ENCODE measurements around the gene BTNL3. TPM values are rescaled to one million over a fixed set of nuclear protein-coding genes. Genes with fewer than 3 reads are reported as not detected.
A peak's percentile ranks its signal among the peaks of the same experiment; 100 is the strongest.
"Not testable (repeated sequence)": the region's sequence is repeated elsewhere in the genome, so short reads cannot be mapped to it uniquely, and the experiment has no call there.

BTNL3 gene
- total RNA-seq, 1 donor from 2014 or later = not detected

GRCh38 chr5:181045316-181045715 lies 56.7 kb downstream of the BTNL3 start:
- no peak overlapping the region for H3K4me3 Mint-ChIP-seq
- H3K36me3 Mint-ChIP-seq (ENCODE audit: low read depth) = no peaks in the 10 kb centered on the region
- peaks cover 22% of the 10 kb centered on the region for H3K27me3 Mint-ChIP-seq
- intact Hi-C loops (cut with micrococcal nuclease) = no loop called here
- H3K9me3 Mint-ChIP-seq = no peaks in the 10 kb centered on the region
- no peak for DNase-seq
- no peaks in the 10 kb centered on the region for H3K4me1 Mint-ChIP-seq
- H3K27ac Mint-ChIP-seq = no peak overlapping the region

GRCh38 chr5:181045857-181046256 lies 57.2 kb downstream of the BTNL3 start:
- intact Hi-C loops (cut with micrococcal nuclease); H3K36me3 Mint-ChIP-seq (ENCODE audit: low read depth); DNase-seq; H3K4me3 Mint-ChIP-seq; H3K27ac Mint-ChIP-seq; H3K4me1 Mint-ChIP-seq; H3K9me3 Mint-ChIP-seq: not testable (repeated sequence)
- H3K27me3 Mint-ChIP-seq = peaks cover 26% of the 10 kb centered on the region

- Mint-ChIP-seq H3K4me3 (no peak overlapping the region), H3K4me1 (peaks cover 3% of the 10 kb centered on the region), H3K27me3 (peaks cover 27% of the 10 kb centered on the region), H3K27ac (no peak overlapping the region), H3K36me3 (ENCODE audit: low read depth) (peaks cover 2% of the 10 kb centered on the region), H3K9me3 (peaks cover 4% of the 10 kb centered on the region)
- DNase-seq = no peak
- intact Hi-C loops (cut with micrococcal nuclease) = no loop called here
These were observed 58.6 kb downstream of the BTNL3 start for GRCh38 chr5:181047288-181047687.

- intact Hi-C loops (cut with micrococcal nuclease) = no loop called here
These were observed 59.3 kb downstream of the BTNL3 start for GRCh38 chr5:181047921-181048320.

GRCh38 chr5:181050016-181050415 lies 61.4 kb downstream of the BTNL3 start:
- peaks cover 43% of the 10 kb centered on the region for H3K27me3 Mint-ChIP-seq
- H3K27ac Mint-ChIP-seq = no peak overlapping the region
- peaks cover 5% of the 10 kb centered on the region for H3K9me3 Mint-ChIP-seq
- peaks cover 2% of the 10 kb centered on the region for H3K36me3 Mint-ChIP-seq (ENCODE audit: low read depth)
- no peak for DNase-seq
- intact Hi-C loops (cut with micrococcal nuclease) = loop anchor here (5.0 kb wide), 2 partner anchors 117 to 268 kb away; no protein-coding TSS in a partner anchor
- peaks cover 11% of the 10 kb centered on the region for H3K4me1 Mint-ChIP-seq
- H3K4me3 Mint-ChIP-seq = no peak overlapping the region

More at GRCh38 chr5:181047921-181048320, 59.3 kb downstream of the BTNL3 start:
- Mint-ChIP-seq H3K27me3 (peaks cover 30% of the 10 kb centered on the region), H3K27ac (no peak overlapping the region), H3K4me1 (peaks cover 4% of the 10 kb centered on the region), H3K9me3 (peaks cover 5% of the 10 kb centered on the region), H3K4me3 (no peak overlapping the region), H3K36me3 (ENCODE audit: low read depth) (peaks cover 2% of the 10 kb centered on the region)
- no peak for DNase-seq

GRCh38 chr5:181051841-181052671 lies 63.4 kb downstream of the BTNL3 start:
- Mint-ChIP-seq H3K4me3 (peak overlapping the region; percentile 67), H3K4me1 (peaks cover 11% of the 10 kb centered on the region), H3K36me3 (ENCODE audit: low read depth) (peaks cover 2% of the 10 kb centered on the region), H3K27me3 (peaks cover 60% of the 10 kb centered on the region), H3K9me3 (peaks cover 5% of the 10 kb centered on the region), H3K27ac (peak overlapping the region; percentile 22)
- intact Hi-C loops (cut with micrococcal nuclease) = loop anchor here (5.0 kb wide), 2 partner anchors 115 to 270 kb away; no protein-coding TSS in a partner anchor
- no peak for DNase-seq

- Mint-ChIP-seq H3K9me3 (peaks cover 5% of the 10 kb centered on the region), H3K27me3 (peaks cover 66% of the 10 kb centered on the region), H3K4me1 (peaks cover 11% of the 10 kb centered on the region), H3K4me3 (peak overlapping the region; percentile 75), H3K36me3 (ENCODE audit: low read depth) (peaks cover 2% of the 10 kb centered on the region), H3K27ac (no peak overlapping the region)
- DNase-seq = peak; percentile 66
- intact Hi-C loops (cut with micrococcal nuclease) = loop anchor here (5.0 kb wide), 2 partner anchors 114 to 271 kb away; no protein-coding TSS in a partner anchor
These were observed 64.2 kb downstream of the BTNL3 start for GRCh38 chr5:181052672-181053487.

- intact Hi-C loops (cut with micrococcal nuclease) = loop anchor here (5.0 kb wide), 2 partner anchors 114 to 271 kb away; no protein-coding TSS in a partner anchor
These were observed 65.0 kb downstream of the BTNL3 start for GRCh38 chr5:181053488-181054121.

GRCh38 chr5:181054138-181054537 lies 65.5 kb downstream of the BTNL3 start:
- peaks cover 5% of the 10 kb centered on the region for H3K9me3 Mint-ChIP-seq
- DNase-seq = no peak
- H3K4me1 Mint-ChIP-seq = peaks cover 11% of the 10 kb centered on the region
- intact Hi-C loops (cut with micrococcal nuclease) = loop anchor here (5.0 kb wide), 2 partner anchors 113 to 272 kb away; no protein-coding TSS in a partner anchor
- H3K27ac Mint-ChIP-seq = no peak overlapping the region
- peaks cover 2% of the 10 kb centered on the region for H3K36me3 Mint-ChIP-seq (ENCODE audit: low read depth)
- peak overlapping the region; percentile 44 for H3K4me3 Mint-ChIP-seq
- peaks cover 77% of the 10 kb centered on the region for H3K27me3 Mint-ChIP-seq

More at GRCh38 chr5:181053488-181054121, 65.0 kb downstream of the BTNL3 start:
- Mint-ChIP-seq H3K9me3 (peaks cover 5% of the 10 kb centered on the region), H3K4me1 (peaks cover 11% of the 10 kb centered on the region), H3K27ac (no peak overlapping the region), H3K27me3 (peaks cover 73% of the 10 kb centered on the region), H3K36me3 (ENCODE audit: low read depth) (peaks cover 2% of the 10 kb centered on the region), H3K4me3 (peak overlapping the region; percentile 75)
- DNase-seq = peak; percentile 62

- intact Hi-C loops (cut with micrococcal nuclease) = loop anchor here (5.0 kb wide), 2 partner anchors 112 to 273 kb away; no protein-coding TSS in a partner anchor
- DNase-seq = no peak
- H3K9me3 Mint-ChIP-seq = peaks cover 5% of the 10 kb centered on the region
- H3K27ac Mint-ChIP-seq = no peak overlapping the region
- no peak overlapping the region for H3K4me3 Mint-ChIP-seq
- peaks cover 2% of the 10 kb centered on the region for H3K36me3 Mint-ChIP-seq (ENCODE audit: low read depth)
- peaks cover 78% of the 10 kb centered on the region for H3K27me3 Mint-ChIP-seq
- H3K4me1 Mint-ChIP-seq = peaks cover 11% of the 10 kb centered on the region
These were observed 66.3 kb downstream of the BTNL3 start for GRCh38 chr5:181054871-181055459.
